Measurements from ENCODE around the gene CLCA1.

Gene CLCA1

DNA sequence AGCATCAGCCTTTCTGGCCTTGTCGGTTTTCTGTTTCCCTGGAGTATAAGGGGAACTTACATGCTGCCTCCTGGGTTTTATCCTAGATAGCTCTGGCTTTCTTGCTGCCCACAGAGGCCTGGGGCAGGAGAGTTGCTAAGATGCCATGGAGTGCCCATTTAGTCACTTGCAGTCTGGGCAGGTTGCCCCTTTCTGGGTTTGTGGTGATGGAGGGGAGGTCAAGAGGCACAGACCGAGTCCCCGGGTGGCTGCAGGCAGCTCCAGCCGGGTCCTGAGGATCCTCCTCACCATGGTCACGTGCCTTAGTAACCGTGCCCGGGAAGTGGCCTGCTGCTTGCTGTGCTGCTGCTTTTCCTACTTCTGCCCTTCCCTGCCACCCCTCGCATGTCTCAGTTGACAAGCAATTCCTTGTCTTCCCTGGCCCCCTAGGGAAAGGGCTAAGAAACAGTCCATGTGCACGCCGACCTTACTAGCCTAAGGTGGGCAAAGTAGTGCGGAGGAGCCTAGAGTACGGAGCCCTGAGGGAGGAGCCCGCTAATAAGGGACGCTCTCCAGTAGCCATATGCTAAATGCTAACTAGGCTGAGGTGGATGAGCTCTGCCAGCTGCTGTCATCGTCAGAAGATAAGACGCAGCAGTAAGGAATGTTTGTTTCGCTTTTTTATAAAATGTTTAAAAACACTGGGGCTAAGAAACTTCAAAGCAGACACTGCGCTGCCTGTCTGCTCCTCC lies 34.8 kb downstream of the CLCA1 start:
- Mint-ChIP-seq H3K27me3 (peaks cover 22% of the 10 kb centered on the region), H3K4me3 (no peak overlapping the region)
- CTCF ChIA-PET, result interaction anchor here (1.4 to 3.1 kb wide), 5 partner anchors 11 to 240 kb away, joined by 3 to 17 read pairs (median 4); no protein-coding TSS in a partner anchor

DNA sequence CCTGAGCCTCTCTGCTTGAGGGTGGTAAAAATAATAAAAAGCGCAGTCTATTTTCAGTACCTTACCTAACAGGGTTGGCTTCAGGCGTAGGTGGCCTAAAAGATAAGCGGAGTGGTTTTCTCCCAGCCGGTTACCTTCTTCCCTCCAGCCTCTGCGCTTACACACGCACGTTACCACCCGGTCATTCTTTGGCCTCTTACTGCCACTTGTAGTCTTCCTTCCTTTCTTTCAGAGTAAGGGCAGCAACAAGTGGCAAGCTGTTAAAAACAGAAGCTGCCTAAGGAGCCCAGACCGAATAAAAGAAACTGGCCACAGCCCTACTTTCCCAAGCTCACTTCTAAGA lies 35.4 kb downstream of the CLCA1 start:
- no peak overlapping the region for H3K4me3 Mint-ChIP-seq
- CTCF ChIA-PET, result interaction anchor here (1.4 to 3.1 kb wide), 5 partner anchors 14 to 239 kb away, joined by 3 to 17 read pairs (median 4); no protein-coding TSS in a partner anchor
- no peak for DNase-seq
- H3K27me3 Mint-ChIP-seq, result peaks cover 17% of the 10 kb centered on the region
- H3K27ac Mint-ChIP-seq, result no peak overlapping the region
- peaks cover 14% of the 10 kb centered on the region for H3K4me1 Mint-ChIP-seq
- no peaks in the 10 kb centered on the region for H3K9me3 Mint-ChIP-seq
- no peaks in the 10 kb centered on the region for H3K36me3 Mint-ChIP-seq

More for the DNA sequence above, 34.8 kb downstream of the CLCA1 start:
- DNase-seq, result no peak
- no peaks in the 10 kb centered on the region for H3K9me3 Mint-ChIP-seq
- H3K27ac Mint-ChIP-seq, result no peak overlapping the region
- peaks cover 14% of the 10 kb centered on the region for H3K4me1 Mint-ChIP-seq
- no peaks in the 10 kb centered on the region for H3K36me3 Mint-ChIP-seq

DNA sequence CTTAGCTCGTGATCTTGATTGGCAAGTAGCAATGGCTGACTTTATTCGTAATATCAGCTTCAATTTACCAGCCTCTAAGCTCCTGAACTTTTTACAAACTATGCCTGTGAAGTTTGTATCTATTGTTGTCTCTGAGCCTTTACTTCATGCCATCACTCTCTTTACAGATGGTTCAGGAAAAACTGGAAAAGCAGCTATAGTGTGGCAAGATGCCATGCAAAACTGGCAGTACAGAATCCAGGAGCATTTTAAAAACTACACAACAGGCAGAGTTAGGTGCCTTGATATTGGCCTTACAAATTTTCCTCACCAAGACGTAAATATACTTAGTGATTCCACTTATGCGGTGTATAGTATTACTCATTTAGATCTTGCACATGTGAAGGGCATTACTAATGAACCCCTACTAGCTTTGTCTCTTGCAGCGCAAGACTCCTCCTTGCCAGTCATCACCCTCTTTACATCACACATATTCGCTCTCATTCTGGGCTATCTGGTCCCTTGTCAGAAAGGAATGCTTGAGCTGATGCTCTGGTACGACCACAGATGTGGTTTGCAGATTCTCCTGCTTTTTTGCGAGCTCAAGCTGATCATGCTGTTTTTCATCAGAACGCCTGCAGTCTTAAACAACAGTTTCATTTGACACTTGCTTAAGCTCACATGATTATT lies 36.3 kb downstream of the CLCA1 start:
- H3K4me3 Mint-ChIP-seq, result no peak overlapping the region
- peaks cover 17% of the 10 kb centered on the region for H3K27me3 Mint-ChIP-seq
- CTCF ChIA-PET, result interaction anchor here (1.0 to 3.1 kb wide), 10 partner anchors 8 to 238 kb away, joined by 3 to 17 read pairs (median 4); no protein-coding TSS in a partner anchor
- H3K4me1 Mint-ChIP-seq, result peaks cover 14% of the 10 kb centered on the region
- no peaks in the 10 kb centered on the region for H3K36me3 Mint-ChIP-seq
- no peaks in the 10 kb centered on the region for H3K9me3 Mint-ChIP-seq
- no peak overlapping the region for H3K27ac Mint-ChIP-seq
- DNase-seq, result no peak

DNA sequence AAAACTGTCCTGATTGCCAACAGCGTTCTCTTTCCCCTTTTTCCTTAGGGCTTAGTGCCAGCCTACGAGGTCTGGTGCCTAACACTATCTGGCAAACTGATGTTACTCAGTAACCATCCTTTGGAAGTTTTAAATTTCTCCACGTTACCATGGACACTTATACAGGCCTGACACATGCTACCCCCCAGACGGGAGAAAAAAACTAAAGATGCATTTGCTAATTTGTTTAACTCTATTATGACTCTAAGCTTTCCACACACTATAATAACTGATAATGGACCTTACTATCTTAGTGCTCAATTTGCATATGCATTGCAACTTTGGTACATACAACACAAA lies 36.8 kb downstream of the CLCA1 start:
- Mint-ChIP-seq H3K4me3 (no peak overlapping the region), H3K4me1 (peaks cover 14% of the 10 kb centered on the region), H3K9me3 (no peaks in the 10 kb centered on the region), H3K27me3 (peaks cover 17% of the 10 kb centered on the region), H3K36me3 (no peaks in the 10 kb centered on the region), H3K27ac (no peak overlapping the region)
- CTCF ChIA-PET, result interaction anchor here (1.0 to 3.1 kb wide), 9 partner anchors 8 to 126 kb away, joined by 3 to 17 read pairs (median 4); no protein-coding TSS in a partner anchor
- no peak for DNase-seq

DNA sequence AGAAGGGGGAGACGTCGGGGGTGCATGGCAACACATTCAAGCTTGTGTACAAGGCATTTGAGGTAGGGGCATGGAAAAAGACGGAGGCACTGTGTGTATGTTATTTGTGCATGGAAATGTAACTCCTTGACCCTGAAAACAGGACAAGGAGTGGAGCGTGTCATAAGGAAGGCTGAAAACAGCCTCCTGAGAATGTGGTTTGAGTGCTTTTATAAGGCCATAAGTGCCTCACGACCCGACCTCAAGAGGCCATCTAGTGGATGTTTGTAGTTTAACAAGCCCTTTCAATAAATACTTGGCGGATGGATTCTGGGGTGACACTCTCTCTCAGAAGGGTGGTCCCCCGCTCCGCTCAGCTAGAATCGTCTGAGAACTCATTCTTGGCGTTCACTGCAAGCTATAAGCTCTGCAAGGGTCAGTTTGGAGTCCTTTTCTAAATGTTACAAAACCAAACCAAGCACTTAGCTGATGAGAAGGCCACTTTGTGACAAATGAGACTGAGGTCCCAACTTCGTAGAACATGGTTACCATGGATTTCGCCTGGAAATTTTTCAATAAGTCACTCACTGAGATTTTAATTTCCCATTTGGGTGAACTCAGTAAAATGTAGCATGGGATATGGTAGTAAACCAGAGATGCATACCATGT lies 39.3 kb downstream of the CLCA1 start:
- CTCF ChIA-PET, result interaction anchor here (0.6 to 2.0 kb wide), 11 partner anchors 8 to 133 kb away, joined by 3 to 8 read pairs (median 4); no protein-coding TSS in a partner anchor
- H3K36me3 Mint-ChIP-seq, result no peaks in the 10 kb centered on the region
- H3K4me3 Mint-ChIP-seq, result no peak overlapping the region
- H3K4me1 Mint-ChIP-seq, result peaks cover 3% of the 10 kb centered on the region
- no peak for DNase-seq
- H3K27ac Mint-ChIP-seq, result no peak overlapping the region
- peaks cover 8% of the 10 kb centered on the region for H3K27me3 Mint-ChIP-seq
- H3K9me3 Mint-ChIP-seq, result no peaks in the 10 kb centered on the region

DNA sequence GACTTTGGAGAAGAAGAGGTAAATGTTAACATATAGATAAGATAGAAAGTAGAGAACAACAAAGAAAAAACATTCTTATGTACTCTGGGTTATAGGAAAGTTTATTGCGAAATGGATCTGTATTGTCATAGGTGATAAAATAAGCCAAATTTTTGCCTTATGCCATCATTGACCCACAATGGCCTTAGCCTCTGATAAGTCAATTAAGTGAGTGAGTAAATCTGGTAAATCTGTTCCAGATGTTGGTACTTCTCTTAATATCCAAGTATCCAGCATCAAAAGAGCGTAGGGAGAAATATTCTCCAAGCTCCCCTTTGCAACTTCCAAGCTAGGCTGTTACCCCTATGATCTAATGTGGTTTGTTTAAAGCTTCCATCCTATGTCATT lies 39.8 kb downstream of the CLCA1 start:
- Mint-ChIP-seq H3K27ac (no peak overlapping the region), H3K4me1 (peaks cover 2% of the 10 kb centered on the region), H3K4me3 (no peak overlapping the region)

DNA sequence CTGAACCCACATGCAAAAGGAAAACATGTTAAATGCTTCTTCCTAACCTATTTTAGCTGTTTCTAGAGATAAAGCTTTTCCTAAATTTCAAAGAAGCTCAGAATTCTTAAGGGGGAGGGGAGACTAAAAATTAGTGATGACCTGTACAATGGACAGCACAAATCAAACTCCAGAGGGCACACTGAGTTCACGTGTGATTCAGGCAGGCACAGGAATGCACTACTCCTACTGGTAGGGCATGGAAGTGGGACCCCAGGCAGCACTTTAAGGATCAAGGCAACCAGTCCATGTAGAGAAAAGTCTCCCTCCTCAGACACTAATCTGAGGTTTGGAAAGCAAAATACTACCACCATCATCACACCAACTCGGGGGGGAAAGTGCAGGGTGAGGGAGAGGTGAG lies 46.9 kb downstream of the CLCA1 start:
- Mint-ChIP-seq H3K27ac (no peak overlapping the region), H3K4me3 (no peak overlapping the region), H3K36me3 (no peaks in the 10 kb centered on the region), H3K27me3 (no peaks in the 10 kb centered on the region), H3K4me1 (no peaks in the 10 kb centered on the region), H3K9me3 (no peaks in the 10 kb centered on the region)
- CTCF ChIA-PET, result interaction anchor here (1.2 kb wide), 2 partner anchors 8 to 14 kb away, joined by 3 read pairs; no protein-coding TSS in a partner anchor
- no peak for DNase-seq

More for the DNA sequence above, 39.8 kb downstream of the CLCA1 start:
- DNase-seq, result no peak
- Mint-ChIP-seq H3K36me3 (no peaks in the 10 kb centered on the region), H3K9me3 (no peaks in the 10 kb centered on the region), H3K27me3 (peaks cover 3% of the 10 kb centered on the region)
- CTCF ChIA-PET, result interaction anchor here (0.6 to 2.0 kb wide), 7 partner anchors 9 to 134 kb away, joined by 3 to 8 read pairs (median 3); no protein-coding TSS in a partner anchor

DNA sequence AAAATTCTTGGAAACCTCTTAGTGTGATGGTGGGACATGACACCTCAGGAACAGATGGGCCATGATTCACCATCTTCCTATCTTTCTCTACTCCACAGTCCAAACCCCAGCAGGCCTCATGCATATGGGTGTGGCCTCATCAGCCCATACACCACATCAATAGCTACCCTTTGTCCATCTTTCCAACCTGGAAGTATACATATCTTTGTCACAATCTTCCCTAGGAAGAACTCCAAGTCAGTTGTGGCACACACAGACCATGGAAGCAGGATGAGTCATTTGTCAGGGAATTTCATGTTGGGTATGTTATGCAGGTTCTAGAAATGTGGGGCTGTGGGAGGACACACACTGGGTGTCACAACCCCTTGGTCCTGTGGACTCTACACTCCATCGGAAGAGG lies 47.6 kb downstream of the CLCA1 start:
- no peak for DNase-seq
- Mint-ChIP-seq H3K27me3 (no peaks in the 10 kb centered on the region), H3K27ac (no peak overlapping the region), H3K9me3 (no peaks in the 10 kb centered on the region), H3K36me3 (no peaks in the 10 kb centered on the region), H3K4me1 (no peaks in the 10 kb centered on the region), H3K4me3 (no peak overlapping the region)
- CTCF ChIA-PET, result interaction anchor here (1.2 kb wide), 2 partner anchors 9 to 15 kb away, joined by 3 read pairs; no protein-coding TSS in a partner anchor

DNA sequence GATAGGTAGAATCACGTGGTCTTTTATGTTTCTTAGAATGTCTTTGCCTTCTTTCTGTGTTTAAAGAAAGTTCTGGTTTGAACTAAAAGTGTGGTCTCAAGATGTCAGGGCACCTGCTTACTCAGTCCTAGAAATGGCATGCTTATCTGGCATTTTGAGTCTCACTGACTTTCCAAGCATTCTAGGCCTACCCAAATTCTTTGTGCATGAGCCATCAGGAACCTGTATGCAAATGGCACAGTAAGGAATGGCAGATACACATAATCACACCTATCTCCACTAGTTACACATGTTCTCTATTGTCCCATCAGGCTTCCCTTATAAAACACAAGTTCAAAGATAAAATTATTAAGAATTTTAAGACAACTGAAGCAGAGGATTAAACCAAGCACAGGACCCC lies 48.6 kb downstream of the CLCA1 start:
- H3K36me3 Mint-ChIP-seq, result no peaks in the 10 kb centered on the region
- no peaks in the 10 kb centered on the region for H3K4me1 Mint-ChIP-seq
- no peak overlapping the region for H3K4me3 Mint-ChIP-seq
- H3K27ac Mint-ChIP-seq, result no peak overlapping the region
- CTCF ChIA-PET, result no interaction called here
- H3K9me3 Mint-ChIP-seq, result no peaks in the 10 kb centered on the region
- no peaks in the 10 kb centered on the region for H3K27me3 Mint-ChIP-seq
- no peak for DNase-seq

DNA sequence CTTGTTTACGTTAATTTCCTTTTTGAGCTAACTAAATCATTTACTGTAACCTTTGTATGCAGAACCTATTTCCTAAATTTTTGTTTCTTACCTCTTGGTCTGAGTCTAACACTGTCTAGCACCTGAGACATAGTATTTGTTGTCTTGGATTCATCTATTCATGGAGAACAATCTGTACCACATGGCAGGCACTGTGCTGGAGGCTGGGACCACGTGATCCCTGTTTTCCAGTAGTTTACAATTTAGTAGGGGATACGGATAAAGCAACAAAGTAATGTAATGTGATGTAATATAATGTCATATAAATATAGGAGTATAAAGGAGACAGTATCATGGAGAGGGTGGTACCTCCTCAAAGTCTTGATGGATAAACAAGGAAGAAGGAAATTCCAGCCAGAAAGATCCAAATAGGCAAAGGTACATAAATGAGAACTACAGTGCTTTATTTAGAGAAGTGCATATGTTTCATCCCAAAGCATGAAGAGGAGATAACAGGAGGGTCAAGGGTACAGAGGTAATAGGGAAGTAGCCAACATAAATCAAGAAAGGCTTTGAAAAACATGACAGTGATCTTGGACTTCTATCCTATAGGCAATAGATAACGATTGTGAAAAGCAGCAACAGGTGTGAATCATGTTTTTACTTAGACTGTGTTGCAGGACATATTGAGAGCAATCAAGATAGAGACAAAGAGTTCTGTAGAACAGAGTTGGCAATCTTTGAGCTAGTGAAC lies 52.2 kb downstream of the CLCA1 start:
- Mint-ChIP-seq H3K4me1 (no peaks in the 10 kb centered on the region), H3K4me3 (no peak overlapping the region)
- CTCF ChIA-PET, result interaction anchor here (1.1 to 1.4 kb wide), 2 partner anchors 15 kb away, joined by 4 read pairs; no protein-coding TSS in a partner anchor

DNA sequence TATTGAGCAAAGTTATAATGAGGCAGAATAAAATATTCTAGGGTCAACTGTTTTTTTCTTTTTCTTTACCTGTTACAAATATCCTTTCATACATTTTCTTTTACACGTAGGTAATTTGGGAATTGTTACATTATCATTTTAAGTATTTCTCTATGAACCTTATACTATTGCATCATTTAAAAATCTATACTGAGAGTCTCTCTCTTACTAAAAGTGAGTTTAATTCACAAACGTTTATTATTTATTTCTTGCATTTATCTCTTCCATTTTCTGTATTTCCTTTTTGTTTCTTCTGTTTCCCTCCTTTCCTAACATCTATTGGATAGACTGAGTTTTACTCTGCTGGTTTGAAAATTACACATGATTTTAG lies 52.8 kb downstream of the CLCA1 start:
- CTCF ChIA-PET, result interaction anchor here (1.4 kb wide), 1 partner anchor 15 kb away, joined by 4 read pairs; no protein-coding TSS in a partner anchor
- Mint-ChIP-seq H3K4me1 (no peaks in the 10 kb centered on the region), H3K36me3 (no peaks in the 10 kb centered on the region), H3K27ac (no peak overlapping the region), H3K27me3 (no peaks in the 10 kb centered on the region), H3K4me3 (no peak overlapping the region), H3K9me3 (no peaks in the 10 kb centered on the region)
- DNase-seq, result no peak

More for the DNA sequence above, 52.2 kb downstream of the CLCA1 start:
- Mint-ChIP-seq H3K9me3 (no peaks in the 10 kb centered on the region), H3K36me3 (no peaks in the 10 kb centered on the region), H3K27me3 (no peaks in the 10 kb centered on the region), H3K27ac (no peak overlapping the region)
- DNase-seq, result no peak

DNA sequence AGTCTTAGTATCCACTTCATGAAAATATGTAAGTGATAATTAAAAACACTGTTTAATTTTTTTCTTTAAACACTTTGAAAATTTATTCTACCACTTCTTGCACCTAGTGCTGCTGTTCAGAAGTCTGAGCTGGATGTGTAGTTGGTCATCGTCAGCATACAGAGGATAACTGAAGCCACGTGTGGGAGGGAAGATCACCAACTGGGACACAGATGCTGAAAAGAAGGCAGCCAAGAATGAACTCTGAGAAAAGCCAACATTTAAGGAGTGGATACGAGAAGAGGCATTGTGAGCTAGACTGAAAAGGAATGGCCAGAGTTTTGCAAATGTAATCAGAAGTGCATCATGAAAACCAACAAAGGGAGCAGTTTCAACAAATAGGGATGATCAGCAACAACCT lies 53.5 kb downstream of the CLCA1 start:
- CTCF ChIA-PET, result interaction anchor here (1.4 kb wide), 1 partner anchor 16 kb away, joined by 4 read pairs; no protein-coding TSS in a partner anchor
- H3K36me3 Mint-ChIP-seq, result no peaks in the 10 kb centered on the region

DNA sequence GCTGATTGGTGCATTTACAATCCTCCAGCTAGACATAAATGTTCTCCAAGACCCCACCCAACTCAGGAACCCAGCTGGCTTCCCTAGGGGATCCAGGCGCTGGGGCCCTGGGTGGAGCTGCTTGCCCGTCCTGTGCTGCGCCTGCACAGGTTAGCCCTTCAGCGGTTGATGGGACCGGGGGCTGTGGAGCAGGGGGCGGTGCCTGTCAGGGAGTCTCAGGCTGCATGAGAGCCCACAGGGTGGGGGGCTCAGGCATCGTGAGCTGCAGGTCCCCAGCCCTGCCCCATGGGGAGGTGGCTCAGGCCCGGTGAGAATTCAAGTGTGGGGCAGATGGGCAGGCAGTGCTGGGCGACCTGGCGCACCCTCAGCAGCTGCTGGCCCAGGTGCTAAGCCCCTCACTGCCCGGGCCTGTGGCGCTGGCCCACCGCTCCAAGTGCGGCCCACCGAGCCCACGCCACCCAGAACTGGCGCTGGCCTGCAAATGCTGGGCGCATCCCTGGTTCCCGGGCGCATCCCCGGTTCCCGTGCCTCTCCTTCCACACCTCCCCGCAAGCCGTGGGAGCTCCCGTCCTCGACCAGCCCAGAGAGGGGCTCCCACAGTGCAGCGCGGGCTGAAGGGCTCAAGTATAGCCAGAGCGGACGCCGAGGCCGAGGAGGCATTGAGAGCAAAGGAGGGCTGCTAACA lies 55.1 kb downstream of the CLCA1 start:
- Mint-ChIP-seq H3K36me3 (no peaks in the 10 kb centered on the region), H3K4me3 (no peak overlapping the region), H3K9me3 (no peaks in the 10 kb centered on the region), H3K27me3 (no peaks in the 10 kb centered on the region), H3K4me1 (no peaks in the 10 kb centered on the region), H3K27ac (no peak overlapping the region)
- no peak for DNase-seq
- CTCF ChIA-PET, result no interaction called here

More for the DNA sequence above, 53.5 kb downstream of the CLCA1 start:
- Mint-ChIP-seq H3K9me3 (no peaks in the 10 kb centered on the region), H3K4me3 (no peak overlapping the region), H3K27me3 (no peaks in the 10 kb centered on the region), H3K4me1 (no peaks in the 10 kb centered on the region), H3K27ac (no peak overlapping the region)
- no peak for DNase-seq
